Neural progenitor cell (in vitro differentiated cells): Measurements from ENCODE around the gene AP4E1. TPM values are rescaled to one million over a fixed set of nuclear protein-coding genes. Genes with fewer than 3 reads are reported as not detected.

Source experiments
- DNase-seq: peaks from one replicate; pipeline ENCODE4 v3.0.0-alpha.2; 2016; ENCODE audit warnings: low spot score
- H2AFZ ChIP-seq: fragments of 200-600 bp; sonication (generic); replicated peaks from 2 replicates; pipeline ENCODE4 v1.6.1; 2016; ENCODE audit warnings: antibody characterized with exemption
- H3F3A ChIP-seq: fragments of 200-600 bp; sonication (generic); 2 replicates; pipeline ENCODE4 v1.6.1; 2016; ENCODE audit warnings: antibody characterized with exemption, low read depth
- H3K27ac ChIP-seq: fragments of 200-600 bp; sonication (generic); 2 replicates; pipeline ENCODE4 v1.5.1; 2016; ENCODE audit warnings: mild to moderate bottlenecking
- H3K27me3 ChIP-seq: fragments of 200-600 bp; sonication (generic); 2 replicates; pipeline ENCODE4 v1.6.1; 2016; ENCODE audit warnings: mild to moderate bottlenecking, moderate library complexity
- H3K36me3 ChIP-seq: fragments of 200-600 bp; sonication (generic); 2 replicates; pipeline ENCODE4 v1.5.1; 2016
- H3K4me1 ChIP-seq: fragments of 200-600 bp; sonication (generic); 2 replicates; pipeline ENCODE4 v1.6.1; 2016; ENCODE audit warnings: mixed run types
- H3K4me2 ChIP-seq: fragments of 200-600 bp; sonication (generic); 2 replicates; pipeline ENCODE4 v1.6.1; 2016
- H3K4me3 ChIP-seq: fragments of 200-600 bp; sonication (generic); 2 replicates; pipeline ENCODE4 v1.5.1; 2016
- H3K79me2 ChIP-seq: fragments of 200-600 bp; sonication (generic); 2 replicates; pipeline ENCODE4 v1.6.1; 2016; ENCODE audit warnings: low read depth
- H3K9ac ChIP-seq: fragments of 200-600 bp; sonication (generic); 2 replicates; pipeline ENCODE4 v1.6.1; 2016
- H3K9me3 ChIP-seq: fragments of 200-600 bp; sonication (generic); 2 replicates; pipeline ENCODE4 v1.5.1; 2016; ENCODE audit warnings: low read depth
- H4K20me1 ChIP-seq: fragments of 200-600 bp; sonication (generic); 2 replicates; pipeline ENCODE4 v1.6.1; 2016; ENCODE audit warnings: low read depth
- H3K27ac Mint-ChIP-seq: 3 replicates; pipeline ENCODE4 v1.8.0; 2021; ENCODE audit warnings: mixed read lengths
- H3K27me3 Mint-ChIP-seq: 2 replicates; pipeline ENCODE4 v1.8.0; 2022; ENCODE audit warnings: low read depth, mild to moderate bottlenecking, inconsistent platforms, moderate library complexity, mixed read lengths; ENCODE audit not compliant: insufficient read depth
- H3K36me3 Mint-ChIP-seq: 3 replicates; pipeline ENCODE4 v1.8.0; 2021; ENCODE audit warnings: mixed read lengths
- H3K4me1 Mint-ChIP-seq: 3 replicates; pipeline ENCODE4 v1.8.0; 2021; ENCODE audit warnings: mixed read lengths
- H3K4me3 Mint-ChIP-seq: 3 replicates; pipeline ENCODE4 v1.8.0; 2021; ENCODE audit warnings: mild to moderate bottlenecking, moderate library complexity, mixed read lengths
- H3K9me3 Mint-ChIP-seq: 3 replicates; pipeline ENCODE4 v1.8.0; 2020; ENCODE audit warnings: mixed read lengths
- CTCF ChIP-seq: fragments of 200-600 bp; sonication (generic); IDR thresholded peaks from 2 replicates; pipeline ENCODE4 v1.5.1; 2017; ENCODE audit warnings: antibody characterized with exemption, mild to moderate bottlenecking
- EZH2 ChIP-seq: fragments of 200-600 bp; sonication (generic); IDR thresholded peaks from 2 replicates; pipeline ENCODE4 v1.6.1; 2017; ENCODE audit warnings: antibody characterized with exemption, mild to moderate bottlenecking, moderate library complexity
- EZH2phosphoT487 ChIP-seq: fragments of 200-600 bp; sonication (generic); IDR thresholded peaks from 2 replicates; pipeline ENCODE4 v1.6.1; 2017; ENCODE audit warnings: antibody characterized with exemption
- total RNA-seq: library from RNA; depleted of rRNA; stranded (reverse); fragments of >200 nt; gene quantifications from 2 replicates; pipeline ENCODE4 v1.2.3, GENCODE V29; 2015; ENCODE audit warnings: low replicate concordance

AP4E1 gene
- total RNA-seq, 1 donor from 2014 or later, result 14.0 TPM

- Mint-ChIP-seq H3K4me3 (no peak overlapping the region), H3K4me1 (peaks cover 2% of the 10 kb centered on the region), H3K36me3 (no peaks in the 10 kb centered on the region), H3K27ac (no peak overlapping the region), H3K27me3 (peaks cover 2% of the 10 kb centered on the region), H3K9me3 (no peaks in the 10 kb centered on the region)
- TF ChIP-seq CTCF (peak; percentile 96), EZH2phosphoT487 (no peak)
- Histone ChIP-seq H2AFZ (peak overlapping the region; percentile 71), H3K36me3 (no peaks in the 10 kb centered on the region), H3K4me3 (no peak overlapping the region), H3K27me3 (no peaks in the 10 kb centered on the region), H4K20me1 (no peaks in the 10 kb centered on the region), H3K27ac (no peak overlapping the region), H3K79me2 (no peaks in the 10 kb centered on the region), H3F3A (no peaks in the 10 kb centered on the region), H3K9ac (no peak overlapping the region), H3K9me3 (no peaks in the 10 kb centered on the region), H3K4me2 (peak overlapping the region; percentile 9), H3K4me1 (no peaks in the 10 kb centered on the region)
- DNase-seq, result peak; percentile 87
Measured at GRCh38 chr15:50876989-50877360, 31.5 kb upstream of the AP4E1 start.

GRCh38 chr15:50879016-50879617, 29.4 kb upstream of the AP4E1 start:
- Histone ChIP-seq H3K4me1 (no peaks in the 10 kb centered on the region), H3K27ac (no peak overlapping the region), H3K36me3 (no peaks in the 10 kb centered on the region), H3K9ac (no peak overlapping the region), H3K27me3 (no peaks in the 10 kb centered on the region), H3K4me3 (no peak overlapping the region), H2AFZ (no peak overlapping the region), H3F3A (no peaks in the 10 kb centered on the region), H3K79me2 (no peaks in the 10 kb centered on the region), H3K9me3 (no peaks in the 10 kb centered on the region), H4K20me1 (no peaks in the 10 kb centered on the region), H3K4me2 (no peak overlapping the region)
- H3K9me3 Mint-ChIP-seq, result no peaks in the 10 kb centered on the region
- no peak for TF ChIP-seq EZH2phosphoT487
- no peak overlapping the region for H3K27ac Mint-ChIP-seq
- no peak overlapping the region for H3K4me3 Mint-ChIP-seq
- peaks cover 2% of the 10 kb centered on the region for H3K4me1 Mint-ChIP-seq
- DNase-seq, result no peak
- peaks cover 2% of the 10 kb centered on the region for H3K27me3 Mint-ChIP-seq
- no peaks in the 10 kb centered on the region for H3K36me3 Mint-ChIP-seq

- no peak overlapping the region for H3K27ac Mint-ChIP-seq
- no peak overlapping the region for H2AFZ ChIP-seq
- H3K9ac ChIP-seq, result no peak overlapping the region
Measured at GRCh38 chr15:50880206-50880605, 28.3 kb upstream of the AP4E1 start.

More at GRCh38 chr15:50880206-50880605, 28.3 kb upstream of the AP4E1 start:
- TF ChIP-seq EZH2 (no peak), CTCF (no peak), EZH2phosphoT487 (no peak)
- H3K27me3 ChIP-seq, result no peaks in the 10 kb centered on the region
- H3F3A ChIP-seq, result no peaks in the 10 kb centered on the region
- no peaks in the 10 kb centered on the region for H4K20me1 ChIP-seq
- no peaks in the 10 kb centered on the region for H3K79me2 ChIP-seq
- H3K9me3 Mint-ChIP-seq, result no peaks in the 10 kb centered on the region
- no peak overlapping the region for H3K27ac ChIP-seq
- no peak overlapping the region for H3K4me3 Mint-ChIP-seq
- peaks cover 2% of the 10 kb centered on the region for H3K4me1 Mint-ChIP-seq
- no peak for DNase-seq
- no peak overlapping the region for H3K4me3 ChIP-seq
- no peak overlapping the region for H3K4me2 ChIP-seq
- H3K9me3 ChIP-seq, result no peaks in the 10 kb centered on the region
- H3K36me3 Mint-ChIP-seq, result no peaks in the 10 kb centered on the region
- H3K36me3 ChIP-seq, result no peaks in the 10 kb centered on the region
- no peaks in the 10 kb centered on the region for H3K4me1 ChIP-seq
- peaks cover 2% of the 10 kb centered on the region for H3K27me3 Mint-ChIP-seq
